WTC11 (cell line): ENCODE data around the gene SH3GL3.

Experiments used
- ATF2 ChIP-seq: sonication (generic); formaldehyde crosslinking; IDR thresholded peaks from 2 replicates; pipeline ENCODE4 v1.8.1; 2022; ENCODE audit warnings: low read depth, missing genetic modification reagents, borderline replicate concordance
- CDX4 ChIP-seq: fragments of 250-450 bp; sonication (Bioruptor Pico); IDR thresholded peaks from 2 replicates; pipeline ENCODE4 v1.9.0; 2021; ENCODE audit warnings: moderate library complexity, mild to moderate bottlenecking, inconsistent platforms, borderline replicate concordance
- CREB1 ChIP-seq: sonication (generic); formaldehyde crosslinking; IDR thresholded peaks from 2 replicates; pipeline ENCODE4 v1.8.0; 2023; ENCODE audit warnings: mild to moderate bottlenecking, missing genetic modification reagents
- CTCF ChIP-seq: fragments of 200-600 bp; IDR thresholded peaks from 2 replicates; pipeline ENCODE4 v1.8.0; 2022; ENCODE audit warnings: antibody characterized with exemption
- ESRRA ChIP-seq: sonication (generic); formaldehyde crosslinking; IDR thresholded peaks from 2 replicates; pipeline ENCODE4 v1.8.1; 2022; ENCODE audit warnings: mild to moderate bottlenecking, missing genetic modification reagents, borderline replicate concordance
- IRF2 ChIP-seq: sonication (generic); formaldehyde crosslinking; IDR thresholded peaks from 2 replicates; pipeline ENCODE4 v1.8.0; 2022; ENCODE audit warnings: low read depth, missing genetic modification reagents, borderline replicate concordance
- PRDM15 ChIP-seq: sonication (generic); formaldehyde crosslinking; IDR thresholded peaks from 2 replicates; pipeline ENCODE4 v1.8.0; 2022; ENCODE audit warnings: missing genetic modification reagents
- RELA ChIP-seq: sonication (generic); formaldehyde crosslinking; IDR thresholded peaks from 2 replicates; pipeline ENCODE4 v1.8.1; 2022; ENCODE audit warnings: missing genetic modification reagents, mild to moderate bottlenecking, borderline replicate concordance
- SP1 ChIP-seq: sonication (generic); formaldehyde crosslinking; conservative IDR thresholded peaks from 2 replicates; pipeline ENCODE4 v1.8.1; 2022; ENCODE audit warnings: missing genetic modification reagents
- TEAD4 ChIP-seq: sonication (generic); formaldehyde crosslinking; IDR thresholded peaks from 2 replicates; pipeline ENCODE4 v1.8.0; 2022; ENCODE audit warnings: mild to moderate bottlenecking, missing genetic modification reagents
- TP53 ChIP-seq: sonication (generic); formaldehyde crosslinking; IDR thresholded peaks from 2 replicates; pipeline ENCODE4 v1.8.1; 2023; ENCODE audit warnings: mild to moderate bottlenecking, missing genetic modification reagents
- ZNF121 ChIP-seq: sonication (generic); formaldehyde crosslinking; IDR thresholded peaks from 2 replicates; pipeline ENCODE4 v1.8.0; 2023; ENCODE audit warnings: missing genetic modification reagents
- ZNF423 ChIP-seq: fragments of 250-450 bp; sonication (Bioruptor Pico); IDR thresholded peaks from 2 replicates; pipeline ENCODE4 v2.1.2; 2022; ENCODE audit warnings: mild to moderate bottlenecking, moderate library complexity
- ZNF512 ChIP-seq: sonication (generic); formaldehyde crosslinking; IDR thresholded peaks from 2 replicates; pipeline ENCODE4 v1.8.1; 2022; ENCODE audit warnings: missing genetic modification reagents, borderline replicate concordance

GRCh38 chr15:83559310-83559966, 112.3 kb downstream of the SH3GL3 start:
- TF ChIP-seq CDX4 (CRISPR knock-in tag) (no peak), CTCF (peak; percentile 70), IRF2 (CRISPR knock-in tag) (no peak), CREB1 (no peak), ZNF121 (CRISPR knock-in tag) (no peak), ZNF512 (CRISPR knock-in tag) (no peak), RELA (no peak), TEAD4 (CRISPR knock-in tag) (no peak), ESRRA (CRISPR knock-in tag) (no peak), TP53 (CRISPR knock-in tag) (no peak), SP1 (CRISPR knock-in tag) (no peak), PRDM15 (CRISPR knock-in tag) (no peak), ZNF423 (CRISPR knock-in tag) (no peak), ATF2 (CRISPR knock-in tag) (no peak)
